DND-41 (cell line): ENCODE data around the gene PIK3CG.

Source experiments
- ATAC-seq: fragments of 200-7000 bp; cut with Tn5 transposase; 3 replicates; pipeline ENCODE4 v1.9.1; 2021; ENCODE audit warnings: low read depth; ENCODE audit not compliant: insufficient read depth
- DNase-seq: peaks from one replicate; pipeline ENCODE4 v3.0.0-alpha.2; 2020
- H2AFZ ChIP-seq: 2 replicates; pipeline ENCODE4 v1.6.0; 2012; ENCODE audit warnings: low read depth, low read length
- H3K27ac ChIP-seq: 2 replicates; pipeline ENCODE4 v1.5.1; 2012; ENCODE audit warnings: low read length, inconsistent platforms
- H3K27me3 ChIP-seq: fragments of 200-600 bp; sonication (generic); 2 replicates; pipeline ENCODE4 v1.6.0; 2012; ENCODE audit warnings: low read length, mild to moderate bottlenecking, inconsistent platforms; ENCODE audit not compliant: insufficient read depth, poor library complexity
- H3K36me3 ChIP-seq: 2 replicates; pipeline ENCODE4 v1.5.1; 2012; ENCODE audit warnings: low read length, inconsistent platforms; ENCODE audit not compliant: insufficient read depth
- H3K4me1 ChIP-seq: 2 replicates; pipeline ENCODE4 v1.5.1; 2012; ENCODE audit warnings: mild to moderate bottlenecking, low read length; ENCODE audit not compliant: insufficient read depth
- H3K4me2 ChIP-seq: 2 replicates; pipeline ENCODE4 v1.6.0; 2012; ENCODE audit warnings: mild to moderate bottlenecking, moderate library complexity, low read length, inconsistent platforms; ENCODE audit not compliant: insufficient read depth
- H3K4me3 ChIP-seq, 2 experiments: fragments of 200-600 bp in 1 of 2; shearing (Covaris generic) in 1 of 2; 2 replicates each; pipeline ENCODE4 v1.5.1; 2012 to 2016; ENCODE audit warnings: inconsistent platforms in 2 of 2, low read length in 2 of 2, mild to moderate bottlenecking in 2 of 2, low read depth in 1 of 2, moderate library complexity in 1 of 2
- H3K79me2 ChIP-seq: 2 replicates; pipeline ENCODE4 v1.6.0; 2012; ENCODE audit warnings: low read length, inconsistent platforms; ENCODE audit not compliant: insufficient read depth
- H3K9ac ChIP-seq: 2 replicates; pipeline ENCODE4 v1.6.0; 2012; ENCODE audit warnings: low read depth, mild to moderate bottlenecking, inconsistent platforms, low read length, moderate library complexity
- H3K9me3 ChIP-seq: 2 replicates; pipeline ENCODE4 v1.5.1; 2012; ENCODE audit warnings: low read length, moderate library complexity, mild to moderate bottlenecking, inconsistent platforms; ENCODE audit not compliant: insufficient read depth, severe bottlenecking
- H4K20me1 ChIP-seq: 2 replicates; pipeline ENCODE4 v1.6.0; 2012; ENCODE audit warnings: low read length; ENCODE audit not compliant: insufficient read depth
- EZH2 ChIP-seq: IDR thresholded peaks from 3 replicates; pipeline ENCODE4 v1.6.1; 2012; ENCODE audit warnings: borderline replicate concordance, low read depth, mild to moderate bottlenecking, moderate library complexity, low read length, inconsistent platforms; ENCODE audit not compliant: severe bottlenecking
- TF ChIP-seq, protein P1 (sequence below): IDR thresholded peaks from 2 replicates; pipeline ENCODE4 v1.5.1; 2012; ENCODE audit warnings: borderline replicate concordance, low read length, moderate library complexity, mild to moderate bottlenecking; ENCODE audit not compliant: poor library complexity, severe bottlenecking; ENCODE audit errors: extremely low read depth

PIK3CG gene

GRCh38 chr7:106878748-106879439 is 13.8 kb downstream of the PIK3CG start:
- no peaks in the 10 kb centered on the region for H4K20me1 ChIP-seq
- no peak overlapping the region for H2AFZ ChIP-seq
- no peaks in the 10 kb centered on the region for H3K79me2 ChIP-seq
- no peaks in the 10 kb centered on the region for H3K27me3 ChIP-seq
- ATAC-seq (no peak), DNase-seq (no peak)
- no peak overlapping the region for H3K4me3 ChIP-seq
- no peak overlapping the region for H3K9ac ChIP-seq
- TF ChIP-seq EZH2, result no peak
- TF ChIP-seq, protein P1, sequence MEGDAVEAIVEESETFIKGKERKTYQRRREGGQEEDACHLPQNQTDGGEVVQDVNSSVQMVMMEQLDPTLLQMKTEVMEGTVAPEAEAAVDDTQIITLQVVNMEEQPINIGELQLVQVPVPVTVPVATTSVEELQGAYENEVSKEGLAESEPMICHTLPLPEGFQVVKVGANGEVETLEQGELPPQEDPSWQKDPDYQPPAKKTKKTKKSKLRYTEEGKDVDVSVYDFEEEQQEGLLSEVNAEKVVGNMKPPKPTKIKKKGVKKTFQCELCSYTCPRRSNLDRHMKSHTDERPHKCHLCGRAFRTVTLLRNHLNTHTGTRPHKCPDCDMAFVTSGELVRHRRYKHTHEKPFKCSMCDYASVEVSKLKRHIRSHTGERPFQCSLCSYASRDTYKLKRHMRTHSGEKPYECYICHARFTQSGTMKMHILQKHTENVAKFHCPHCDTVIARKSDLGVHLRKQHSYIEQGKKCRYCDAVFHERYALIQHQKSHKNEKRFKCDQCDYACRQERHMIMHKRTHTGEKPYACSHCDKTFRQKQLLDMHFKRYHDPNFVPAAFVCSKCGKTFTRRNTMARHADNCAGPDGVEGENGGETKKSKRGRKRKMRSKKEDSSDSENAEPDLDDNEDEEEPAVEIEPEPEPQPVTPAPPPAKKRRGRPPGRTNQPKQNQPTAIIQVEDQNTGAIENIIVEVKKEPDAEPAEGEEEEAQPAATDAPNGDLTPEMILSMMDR, result no peak
- peaks cover 77% of the 10 kb centered on the region for H3K36me3 ChIP-seq
- H3K4me2 ChIP-seq, result no peak overlapping the region
- H3K9me3 ChIP-seq, result no peaks in the 10 kb centered on the region
- no peaks in the 10 kb centered on the region for H3K4me1 ChIP-seq
- H3K27ac ChIP-seq, result no peak overlapping the region

DNA sequence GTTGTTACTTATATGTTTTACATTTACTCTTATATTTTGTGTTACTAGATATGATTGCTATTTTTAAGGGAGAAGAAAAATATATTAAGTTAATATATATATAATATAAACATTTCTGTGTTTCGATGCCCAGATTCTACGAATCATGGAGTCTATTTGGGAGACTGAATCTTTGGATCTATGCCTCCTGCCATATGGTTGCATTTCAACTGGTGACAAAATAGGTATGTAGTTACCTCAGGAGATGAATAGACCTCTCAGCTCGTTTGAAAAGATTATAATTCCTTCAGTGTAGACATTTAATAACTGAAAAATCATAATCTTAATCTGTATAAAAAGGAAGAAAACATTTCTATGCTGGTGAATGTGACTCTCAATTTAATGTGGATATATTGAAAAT is 16.9 kb downstream of the PIK3CG start:
- DNase-seq, result no peak
- peaks cover 88% of the 10 kb centered on the region for H3K36me3 ChIP-seq
- no peaks in the 10 kb centered on the region for H3K9me3 ChIP-seq
- H3K27ac ChIP-seq, result no peak overlapping the region
- H3K4me3 ChIP-seq, result no peak overlapping the region
- TF ChIP-seq, protein P1, result no peak
- TF ChIP-seq EZH2, result no peak
- no peak for ATAC-seq
- H3K4me2 ChIP-seq, result no peak overlapping the region
- no peak overlapping the region for H3K9ac ChIP-seq
- H3K27me3 ChIP-seq, result no peaks in the 10 kb centered on the region
- H3K79me2 ChIP-seq, result no peaks in the 10 kb centered on the region
- no peak overlapping the region for H2AFZ ChIP-seq
- H3K4me1 ChIP-seq, result no peaks in the 10 kb centered on the region
- H4K20me1 ChIP-seq, result no peaks in the 10 kb centered on the region

- Histone ChIP-seq H4K20me1 (no peaks in the 10 kb centered on the region), H3K4me2 (no peak overlapping the region), H3K36me3 (peaks cover 96% of the 10 kb centered on the region), H3K4me3 (no peak overlapping the region), H2AFZ (no peak overlapping the region), H3K27ac (no peak overlapping the region), H3K9me3 (no peaks in the 10 kb centered on the region), H3K4me1 (no peaks in the 10 kb centered on the region), H3K27me3 (no peaks in the 10 kb centered on the region), H3K79me2 (no peaks in the 10 kb centered on the region), H3K9ac (no peak overlapping the region)
- no peak for TF ChIP-seq EZH2
- TF ChIP-seq, protein P1, result no peak
- DNase-seq, result no peak
- ATAC-seq, result no peak
These were observed 18.5 kb downstream of the PIK3CG start for GRCh38 chr7:106883456-106884026.
